HG03066 (cell line): ENCODE results near the gene MPIG6B.

ENCODE experiments used
- ATAC-seq: cut with Tn5 transposase; IDR thresholded peaks from one replicate; pipeline ENCODE4 v1.9.1; 2021; ENCODE audit warnings: low read depth; ENCODE audit not compliant: unreplicated experiment

MPIG6B gene

DNA sequence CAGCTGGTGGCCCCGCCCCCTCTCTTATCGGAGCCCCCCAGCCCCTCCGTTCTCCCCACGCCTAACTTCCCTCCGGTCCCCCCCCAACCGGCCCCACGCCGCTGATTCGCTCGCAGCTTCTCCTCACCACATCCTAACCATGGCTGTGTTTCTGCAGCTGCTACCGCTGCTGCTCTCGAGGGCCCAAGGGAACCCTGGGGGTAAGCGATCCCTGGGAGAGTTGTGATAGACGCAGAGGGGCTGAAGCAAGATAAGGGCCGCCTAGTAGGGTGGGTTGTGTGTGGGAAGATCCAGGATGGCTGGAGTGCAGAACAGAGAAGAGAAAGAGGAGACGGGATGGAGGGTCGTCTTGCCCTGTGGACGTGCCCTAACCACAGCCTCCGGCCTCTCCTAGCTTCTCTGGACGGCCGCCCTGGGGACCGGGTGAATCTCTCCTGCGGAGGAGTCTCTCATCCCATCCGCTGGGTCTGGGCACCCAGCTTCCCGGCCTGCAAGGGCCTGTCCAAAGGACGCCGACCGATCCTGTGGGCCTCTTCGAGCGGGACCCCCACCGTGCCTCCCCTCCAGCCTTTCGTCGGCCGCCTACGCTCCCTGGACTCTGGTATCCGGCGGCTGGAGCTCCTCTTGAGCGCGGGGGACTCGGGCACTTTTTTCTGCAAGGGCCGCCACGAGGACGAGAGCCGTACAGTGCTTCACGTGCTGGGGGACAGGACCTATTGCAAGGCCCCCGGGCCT, at the start of gene MPIG6B:
Gene MPIG6B, plus strand, starts transcription at position 129 of the 735 bp plus-strand sequence. Its CDS starts 11 bp downstream, at position 140.
- no peak for ATAC-seq

- ATAC-seq = no peak
These were observed 46.8 kb upstream of the MPIG6B start for GRCh38 chr6:31676322-31676903.

DNA sequence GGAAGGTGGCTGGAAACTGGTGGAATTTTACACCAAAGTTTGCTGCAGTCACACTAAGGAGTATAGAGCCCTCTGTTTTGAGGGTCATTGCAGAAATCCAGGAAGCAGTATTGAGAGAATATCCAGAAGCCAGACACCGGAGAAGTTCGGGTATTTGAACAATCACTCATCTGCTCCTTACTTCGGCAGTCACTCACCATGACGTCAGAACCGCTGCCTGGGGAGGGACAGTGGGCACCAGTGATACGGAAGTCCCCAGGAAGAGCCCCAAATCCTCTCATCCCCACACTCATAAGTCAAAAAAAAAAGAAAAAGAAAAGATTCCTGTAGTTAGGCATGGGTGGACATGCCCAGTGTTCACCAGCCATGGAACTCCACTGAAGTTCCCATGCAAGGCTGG, 46.3 kb upstream of the MPIG6B start:
- no peak for ATAC-seq

DNA sequence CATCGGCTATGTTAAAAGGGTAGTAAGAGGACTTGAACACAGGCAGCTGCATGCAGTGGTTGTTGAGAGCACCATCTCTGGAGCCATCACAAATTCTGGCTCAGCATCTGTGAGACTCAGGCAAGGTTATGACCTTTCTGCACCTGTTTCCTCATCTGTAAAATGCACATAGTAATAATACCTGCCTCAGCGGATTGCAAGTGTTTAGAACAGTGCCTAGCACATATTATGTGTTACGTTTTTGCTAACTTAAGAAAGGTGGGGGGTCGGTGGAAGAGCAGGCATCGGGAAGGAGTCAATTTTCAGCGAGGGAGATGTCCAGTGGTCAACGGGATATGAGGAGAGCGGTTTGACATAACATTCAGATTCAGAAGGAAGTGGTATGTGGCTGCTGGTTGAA, 45.2 kb upstream of the MPIG6B start:
- ATAC-seq = no peak

- no peak for ATAC-seq
These were observed 42.7 kb upstream of the MPIG6B start, which contains the start of gene LY6G5C for GRCh38 chr6:31680226-31681134. Gene LY6G5C, minus strand, starts transcription at chr6:31681067. Its CDS starts 694 bp downstream, at chr6:31680373.

DNA sequence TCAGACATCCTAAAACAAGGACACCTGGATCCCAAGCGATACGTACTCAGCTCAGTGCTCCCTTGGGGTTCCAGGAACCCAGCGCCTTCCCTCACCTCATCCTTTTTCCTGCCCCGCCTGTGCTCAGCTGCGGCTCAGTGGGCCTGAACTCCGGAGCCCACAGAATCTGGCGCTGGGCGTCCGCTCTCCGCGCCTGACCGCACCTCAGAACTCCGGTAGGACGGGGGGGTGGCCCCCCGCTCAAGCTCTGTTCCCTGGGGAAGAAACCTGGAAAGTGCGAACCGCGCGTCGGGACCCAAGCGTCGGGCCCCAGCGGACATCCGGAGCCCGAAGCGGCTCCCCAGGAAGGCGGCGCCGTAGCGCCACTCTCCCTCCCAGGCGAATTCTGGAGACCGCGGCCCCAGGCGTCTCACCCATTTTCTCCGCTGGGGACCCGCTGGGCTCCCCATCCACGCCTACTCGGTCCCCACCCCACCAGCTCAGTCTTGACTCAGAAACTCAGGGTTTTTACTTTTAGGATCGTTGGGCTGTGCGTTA, 42.0 kb upstream of the MPIG6B start:
- no peak for ATAC-seq

DNA sequence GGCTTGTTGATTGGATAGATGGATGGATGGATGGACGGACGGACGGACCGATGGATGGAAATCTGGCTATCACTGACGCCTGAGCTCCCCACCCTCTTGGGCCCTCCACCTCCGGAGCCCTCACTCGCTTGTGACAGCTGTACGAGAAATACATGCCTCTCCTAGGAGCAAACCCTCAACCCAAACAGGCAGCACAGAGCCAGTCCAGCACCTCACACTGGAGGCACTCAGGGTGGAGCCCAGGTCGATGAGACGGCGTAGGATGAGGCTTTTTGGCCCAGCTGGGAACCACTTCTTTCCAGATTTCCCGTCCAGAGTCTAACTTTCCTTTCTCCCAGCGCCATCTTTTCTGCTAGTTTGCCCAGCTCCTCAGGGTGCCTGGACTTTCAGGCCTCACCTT, 39.6 kb upstream of the MPIG6B start:
- ATAC-seq = no peak

DNA sequence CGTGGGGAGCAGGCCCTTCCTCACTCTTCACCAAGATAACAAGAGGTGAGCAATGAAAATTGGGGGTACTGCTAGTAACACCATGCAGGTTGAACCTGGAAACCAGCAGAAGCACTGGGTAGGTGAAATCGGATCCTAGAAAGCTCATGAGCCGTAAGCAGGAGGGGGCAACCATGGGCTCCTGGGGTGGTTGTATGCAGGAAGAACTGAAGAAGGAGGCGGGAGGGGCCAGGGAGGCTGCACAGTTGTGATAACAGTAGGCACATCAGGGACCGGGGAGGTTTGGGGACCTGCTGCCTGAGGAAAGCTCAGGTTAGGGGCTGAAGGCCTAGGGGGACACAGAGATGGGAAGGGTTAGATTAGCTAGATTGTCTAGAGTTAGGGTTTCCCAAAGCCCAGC, 36.7 kb upstream of the MPIG6B start:
- no peak for ATAC-seq

- ATAC-seq = no peak
These were observed 35.9 kb upstream of the MPIG6B start for GRCh38 chr6:31687321-31687720.

GRCh38 chr6:31687860-31688693, 35.1 kb upstream of the MPIG6B start:
- ATAC-seq = no peak

- no peak for ATAC-seq
These were observed 33.7 kb upstream of the MPIG6B start for GRCh38 chr6:31689249-31690110.

- ATAC-seq = no peak
These were observed 32.7 kb upstream of the MPIG6B start for GRCh38 chr6:31690231-31691077.

DNA sequence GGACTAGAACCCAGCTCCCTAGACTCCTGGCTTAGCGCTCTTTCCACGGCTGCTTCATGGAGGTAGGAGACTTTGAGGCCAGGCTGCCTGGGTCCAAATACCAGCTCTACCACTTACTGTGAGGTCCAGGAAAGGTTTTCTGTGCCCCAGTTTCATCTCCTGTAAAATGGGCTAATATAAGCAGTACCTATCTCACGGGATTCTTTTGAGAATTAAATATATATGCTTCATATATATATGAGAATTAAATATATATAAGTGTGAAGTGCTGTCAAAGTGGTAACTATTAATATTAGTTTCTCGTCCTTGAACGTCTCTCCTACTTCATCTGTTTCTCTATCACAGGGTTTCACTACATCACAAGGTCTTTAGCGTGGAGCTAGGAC, 32.1 kb upstream of the MPIG6B start:
- no peak for ATAC-seq

GRCh38 chr6:31691564-31692108, 31.5 kb upstream of the MPIG6B start:
- no peak for ATAC-seq

DNA sequence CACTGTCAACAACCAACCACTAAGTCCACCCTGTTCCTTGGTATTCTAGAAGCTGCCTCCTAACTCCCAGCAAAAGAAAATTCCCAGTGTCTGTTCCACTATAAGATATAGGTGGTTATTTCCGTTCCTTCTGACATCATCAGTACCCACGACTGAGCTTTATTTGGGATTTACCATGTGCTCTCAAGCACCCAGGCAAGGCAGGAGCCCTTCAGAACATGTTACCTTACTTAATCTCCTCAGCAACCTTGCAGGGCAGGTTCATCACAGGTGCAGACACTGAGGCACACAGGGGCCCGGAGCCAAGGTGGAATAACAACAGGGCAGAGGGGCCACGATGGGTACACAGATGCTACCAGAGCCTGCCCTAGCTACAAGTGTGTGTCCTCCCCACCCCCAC, 30.8 kb upstream of the MPIG6B start:
- ATAC-seq = no peak

DNA sequence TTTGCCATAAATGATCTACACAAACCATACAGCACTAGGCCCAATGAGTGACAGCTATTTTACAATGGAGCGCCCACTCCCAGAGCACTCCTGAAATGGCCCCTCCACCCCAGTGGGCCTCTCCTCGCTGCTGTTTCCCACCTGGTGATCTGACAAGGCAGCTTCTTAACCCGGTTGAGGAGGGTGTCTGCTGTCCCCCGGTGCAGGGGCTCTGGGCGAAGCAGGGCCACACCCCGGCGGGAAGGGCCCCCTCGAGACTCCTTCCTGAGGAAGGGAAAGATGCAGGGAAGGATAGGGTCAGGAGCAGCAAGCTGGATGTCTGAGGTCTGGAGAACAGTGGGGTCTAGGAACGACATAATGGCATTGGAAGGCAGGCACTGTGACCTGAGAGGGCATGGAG, 30.3 kb upstream of the MPIG6B start:
- no peak for ATAC-seq

DNA sequence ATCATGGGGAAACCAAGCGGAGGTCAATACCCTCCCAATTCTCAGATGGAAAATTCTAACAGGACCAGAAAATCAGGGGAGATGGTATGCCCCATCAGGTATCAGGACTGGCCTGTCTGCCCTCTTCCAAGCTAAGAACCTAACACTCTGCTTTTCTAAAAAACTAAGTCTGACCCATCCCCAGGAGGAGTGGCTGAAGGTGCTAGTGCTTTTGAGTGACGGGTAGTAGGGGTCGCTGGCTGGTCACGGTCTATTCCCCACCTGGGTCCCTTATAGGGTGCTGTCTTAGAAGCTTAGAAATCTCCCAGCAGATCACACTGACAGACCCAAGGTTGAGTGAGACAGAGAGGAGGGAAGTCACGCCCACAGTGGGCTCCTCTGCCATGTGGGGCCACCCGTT, 29.6 kb upstream of the MPIG6B start:
- ATAC-seq = no peak

GRCh38 chr6:31697555-31697954, 25.6 kb upstream of the MPIG6B start:
- ATAC-seq = no peak
